HG02678 (cell line): ENCODE measurements around the gene KLHL2.
"Not testable (repeated sequence)": the region's sequence is repeated elsewhere in the genome, so short reads cannot be mapped to it uniquely, and the experiment has no call there.

Experiments
- ATAC-seq: cut with Tn5 transposase; IDR thresholded peaks from one replicate; pipeline ENCODE4 v1.9.1; 2021; ENCODE audit warnings: mild to moderate bottlenecking, moderate library complexity; ENCODE audit not compliant: unreplicated experiment

Gene KLHL2

DNA sequence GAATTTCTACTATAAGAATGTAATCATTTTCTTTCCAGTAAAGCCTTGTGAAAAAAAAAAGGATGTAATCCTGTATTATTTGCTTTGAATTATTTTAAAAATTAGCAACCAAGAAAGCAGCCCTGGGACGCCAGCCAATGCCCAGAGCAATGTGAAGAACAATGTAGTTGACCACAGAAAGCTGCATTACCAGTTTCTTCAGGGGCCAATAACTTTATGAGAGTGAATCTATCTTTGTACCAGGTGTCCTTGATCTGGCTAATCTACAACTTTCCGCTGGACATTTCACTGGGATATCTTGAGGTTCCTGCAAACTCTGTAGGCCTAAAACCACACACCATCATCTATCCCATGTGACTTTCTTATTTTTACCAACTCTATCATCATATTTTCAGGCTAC lies 7.6 kb upstream of the KLHL2 start:
- ATAC-seq, result no peak

DNA sequence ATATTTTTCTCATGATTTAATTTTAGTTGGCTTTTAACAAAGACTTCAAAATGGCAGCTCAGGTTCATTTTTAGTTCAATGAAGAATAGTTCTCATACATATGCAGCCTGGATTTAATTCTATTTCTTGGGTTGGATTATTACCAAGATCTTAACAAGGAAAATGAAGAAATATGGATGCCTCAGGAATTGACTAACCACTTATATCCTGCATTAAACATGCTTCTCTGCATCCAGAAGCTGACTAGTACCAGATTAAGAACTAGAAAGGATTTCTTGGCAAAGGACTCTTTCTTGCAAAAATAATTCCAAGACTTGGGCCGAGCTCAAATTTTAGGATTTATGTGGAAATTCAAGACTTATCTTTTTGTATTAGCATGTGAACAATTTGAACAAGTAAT lies 5.6 kb upstream of the KLHL2 start:
- no peak for ATAC-seq

DNA sequence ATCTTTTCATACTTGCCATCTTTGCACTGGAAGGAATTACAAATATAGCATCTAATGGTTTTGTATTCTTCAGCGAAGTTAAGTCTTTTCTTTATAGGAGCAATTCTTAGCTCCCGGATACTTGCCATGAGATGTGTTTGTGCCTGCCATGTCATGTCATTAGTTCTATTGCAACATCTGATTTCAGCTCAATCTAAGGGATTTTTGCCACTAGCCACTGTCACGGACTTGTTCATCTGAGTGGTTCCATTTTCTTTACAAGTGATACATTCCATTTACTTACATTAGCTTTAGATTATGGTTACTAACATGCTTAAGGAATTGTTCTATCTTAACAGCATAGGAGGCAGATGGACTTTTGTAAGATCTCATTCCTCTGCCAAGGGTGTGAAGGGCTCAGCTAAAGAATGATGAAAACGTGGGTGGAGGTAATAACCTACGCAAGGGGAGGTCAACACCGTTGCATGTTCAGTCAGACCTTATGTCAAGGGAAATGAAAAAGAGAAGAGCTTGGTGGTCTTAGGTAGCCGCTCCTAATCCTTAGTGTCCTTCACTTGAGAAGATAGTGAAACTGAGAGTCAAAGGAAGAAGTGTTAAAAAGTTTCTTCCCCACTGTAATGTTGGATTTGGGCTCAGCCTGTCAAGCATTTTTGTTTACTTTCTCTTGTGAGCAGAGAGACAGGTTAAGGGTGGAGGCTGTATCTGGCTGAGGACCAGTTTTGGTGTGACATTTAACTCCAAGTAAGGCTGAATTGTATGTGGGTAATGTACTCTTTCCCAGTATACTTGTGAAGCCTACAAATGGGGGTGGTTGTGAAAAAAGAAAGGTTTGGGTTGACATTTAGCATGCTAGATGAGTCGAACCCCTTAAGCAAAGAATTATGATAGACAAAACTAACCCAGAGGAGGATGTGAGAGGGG lies 3.6 kb upstream of the KLHL2 start:
- no peak for ATAC-seq

DNA sequence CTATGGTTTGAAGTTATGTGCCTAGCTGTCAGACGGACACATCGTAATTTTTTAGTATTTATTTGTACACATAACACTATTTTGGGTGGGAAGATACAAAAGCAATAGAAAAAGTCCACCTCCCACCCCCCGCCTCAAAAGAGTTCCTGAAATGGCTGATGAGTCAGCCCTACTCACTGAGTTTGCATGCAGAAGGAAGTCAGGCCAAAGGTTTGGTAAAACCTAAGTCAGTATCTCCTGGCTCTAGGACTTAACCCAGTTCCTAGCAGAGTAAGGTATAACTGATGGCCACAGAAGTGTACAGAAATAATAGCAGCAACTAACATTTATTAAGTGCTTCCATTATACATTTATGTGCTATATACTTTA lies 2.9 kb upstream of the KLHL2 start:
- no peak for ATAC-seq

DNA sequence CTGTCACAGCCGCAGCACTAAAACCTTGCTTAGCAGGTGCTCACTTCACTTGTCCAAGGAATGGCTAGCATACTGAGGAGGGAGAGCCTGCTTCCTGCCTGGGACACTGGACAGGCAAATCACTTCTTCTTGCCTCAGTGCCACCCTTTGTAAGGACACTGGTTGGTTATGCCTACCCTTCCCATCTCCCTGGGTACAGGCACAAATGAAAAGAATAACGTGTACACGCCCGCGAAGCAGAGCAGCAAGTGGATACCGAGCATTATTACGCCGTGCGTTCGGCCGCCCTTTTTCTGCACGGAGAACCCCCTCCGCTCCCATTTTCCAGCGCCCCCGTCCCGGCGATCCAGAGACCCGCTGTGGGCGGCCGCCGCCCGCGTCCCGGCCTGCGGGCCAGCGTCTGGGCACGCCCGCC lies 338 bp upstream of the KLHL2 start:
- peak; percentile 32 for ATAC-seq

DNA sequence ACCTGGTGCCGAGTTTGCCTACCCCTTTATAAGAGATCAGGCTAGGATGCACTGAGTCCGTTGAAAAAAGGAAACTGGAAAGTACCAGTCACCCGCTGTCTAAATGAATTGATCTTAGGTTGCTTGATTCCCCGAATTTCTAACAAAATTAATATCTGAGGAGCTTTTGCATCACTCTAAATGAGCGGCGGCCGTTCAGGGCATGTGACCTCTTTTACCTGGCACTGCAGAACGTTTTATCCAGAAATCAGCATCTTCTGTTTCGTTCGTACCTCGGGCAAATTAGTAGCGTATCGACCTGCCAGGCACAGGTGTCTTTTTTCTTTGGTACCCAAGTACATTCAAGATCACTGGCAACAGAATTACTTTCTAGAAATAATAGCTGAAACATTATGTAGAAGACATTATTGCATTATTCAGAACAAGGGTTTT lies 876 bp downstream of the KLHL2 start:
- ATAC-seq, result no peak

DNA sequence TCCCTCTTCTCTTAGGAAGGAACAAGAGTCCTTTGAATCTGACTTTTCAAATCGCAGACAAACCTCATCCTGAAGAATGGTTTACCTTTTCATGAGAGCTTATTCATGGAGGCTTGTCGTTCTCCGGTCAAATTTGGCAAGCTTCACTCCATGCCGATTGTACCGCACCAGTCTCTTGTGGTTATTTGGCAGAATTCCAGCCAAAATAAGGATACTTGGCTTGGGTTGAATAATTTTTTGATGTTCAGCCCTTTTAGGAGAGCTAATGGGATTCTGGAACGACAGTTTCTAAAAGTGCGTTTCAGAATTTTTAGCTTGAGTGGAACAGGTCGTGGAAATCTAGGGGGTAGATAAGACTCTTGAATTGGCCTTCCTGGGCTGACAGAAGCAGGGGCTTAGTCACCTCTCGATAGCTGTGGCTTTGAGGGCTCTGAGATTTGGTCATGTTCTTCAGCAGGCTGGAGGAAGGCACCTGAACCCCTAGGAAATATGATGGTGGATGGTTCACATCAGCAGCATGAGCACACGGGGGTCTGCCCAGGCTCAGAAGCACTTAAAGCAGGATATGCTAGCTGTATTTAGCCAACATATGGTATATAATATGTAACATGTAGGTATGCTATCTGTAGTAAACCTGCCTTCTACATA lies 1.5 kb downstream of the KLHL2 start:
- ATAC-seq, result no peak

DNA sequence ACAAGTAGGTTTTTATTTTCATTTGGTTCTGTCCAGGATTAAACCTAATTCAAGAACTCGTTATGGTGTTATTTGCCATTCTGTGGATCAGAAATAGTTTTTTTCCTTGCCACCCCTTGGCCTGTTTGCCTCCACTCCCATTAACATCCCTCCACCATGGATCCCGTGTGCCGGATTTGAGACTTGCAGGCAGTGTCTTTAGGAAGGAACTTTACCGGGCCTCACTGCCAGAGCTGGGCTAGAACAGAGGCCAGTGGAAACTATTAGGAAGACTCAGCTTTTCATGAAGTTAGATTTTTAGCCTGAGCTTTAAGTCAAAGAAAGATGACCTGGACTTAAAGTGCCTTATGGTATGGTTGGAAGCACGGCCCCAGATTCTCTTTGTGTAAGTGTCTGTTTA lies 2.4 kb downstream of the KLHL2 start:
- ATAC-seq, result no peak

DNA sequence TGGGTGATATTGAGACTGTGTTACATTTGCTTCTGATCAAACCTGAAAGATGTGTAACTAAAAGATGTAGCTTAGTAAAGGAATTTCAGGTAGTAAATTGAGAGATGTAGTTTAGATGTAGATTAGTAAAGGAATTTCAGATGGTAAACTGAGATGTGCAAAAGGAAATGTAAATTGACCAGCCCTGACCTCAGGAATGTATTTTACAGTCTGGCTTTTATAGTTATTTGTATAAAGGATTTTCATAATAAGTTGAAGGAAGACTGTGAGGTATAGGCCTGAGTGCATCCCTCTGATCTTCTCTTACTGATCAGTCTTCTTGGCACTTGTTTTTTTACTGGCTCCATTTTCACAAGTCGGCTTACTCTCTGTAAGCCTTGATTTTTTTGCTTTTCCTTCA lies 3.2 kb downstream of the KLHL2 start:
- no peak for ATAC-seq

DNA sequence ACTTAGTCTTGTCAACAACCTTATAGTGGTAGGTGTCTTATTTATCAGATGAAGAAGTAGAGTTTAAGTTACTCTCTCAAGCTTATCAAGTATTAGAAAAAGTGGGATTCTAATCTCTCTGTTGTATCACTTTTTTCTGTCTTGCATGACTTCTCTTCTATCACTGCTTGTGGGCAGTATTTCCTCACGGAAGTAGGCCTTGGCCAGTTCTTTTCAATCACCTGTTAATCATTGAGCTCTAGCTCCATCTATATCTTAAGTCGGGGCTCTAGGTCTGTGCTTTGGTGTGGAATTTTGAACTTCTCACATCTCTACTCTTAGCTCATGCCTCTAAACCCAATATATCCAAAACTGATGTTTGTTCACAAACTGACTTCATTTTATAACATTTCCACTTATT lies 5.3 kb downstream of the KLHL2 start:
- ATAC-seq, result peak; percentile 29

DNA sequence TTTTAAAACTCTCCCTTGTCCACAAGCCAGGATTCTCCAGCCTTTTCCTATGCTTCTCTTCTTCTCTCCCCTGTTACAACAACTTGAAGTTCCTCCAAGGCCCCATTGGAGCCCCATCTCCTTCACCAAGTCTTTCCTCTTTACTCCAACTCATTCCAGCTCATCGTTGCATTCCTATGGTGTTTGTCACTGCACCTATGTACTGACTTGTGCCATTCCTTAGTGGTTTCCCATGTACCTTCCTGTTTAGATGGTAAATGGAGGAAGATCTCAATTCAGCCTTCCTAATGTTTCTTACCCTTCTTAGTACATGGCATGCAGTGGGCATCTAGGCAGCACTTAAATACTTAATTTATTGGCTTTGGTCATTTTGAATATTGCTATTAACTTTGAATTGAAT lies 6.0 kb downstream of the KLHL2 start:
- not testable (repeated sequence) for ATAC-seq

DNA sequence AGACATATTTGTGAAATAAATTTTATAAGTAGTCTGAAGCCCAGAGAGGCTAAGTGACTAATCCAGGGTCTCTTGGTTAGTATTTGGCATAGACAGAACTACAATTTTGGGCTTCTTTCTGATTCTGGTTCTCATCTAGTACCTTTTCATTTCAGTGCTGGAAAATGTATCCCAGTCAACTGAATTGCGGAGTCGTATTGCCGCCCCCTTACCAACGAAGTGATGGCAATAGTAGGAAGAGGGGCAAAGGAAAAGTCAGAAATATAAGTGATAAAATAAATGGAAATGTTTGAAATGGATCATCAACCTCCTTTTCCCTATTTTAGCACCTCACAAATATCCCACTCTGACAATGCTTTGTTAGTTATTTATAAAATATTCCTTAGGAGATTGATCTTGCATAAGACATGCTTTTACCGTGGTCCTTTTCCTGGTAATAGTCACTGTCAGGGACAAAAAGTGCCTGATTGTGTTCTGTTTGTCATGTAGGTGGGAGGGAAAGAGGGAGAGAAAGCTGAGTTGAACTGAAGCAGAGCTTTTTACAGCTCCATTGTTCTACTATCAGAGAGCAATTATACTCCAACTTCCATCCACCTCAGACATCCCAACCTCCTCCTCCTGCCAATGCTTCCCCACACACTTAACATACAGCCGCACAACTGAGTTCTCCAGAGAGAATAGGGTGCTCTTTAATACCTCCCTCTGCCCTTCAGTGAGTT lies 6.8 kb downstream of the KLHL2 start:
- ATAC-seq, result not testable (repeated sequence)

DNA sequence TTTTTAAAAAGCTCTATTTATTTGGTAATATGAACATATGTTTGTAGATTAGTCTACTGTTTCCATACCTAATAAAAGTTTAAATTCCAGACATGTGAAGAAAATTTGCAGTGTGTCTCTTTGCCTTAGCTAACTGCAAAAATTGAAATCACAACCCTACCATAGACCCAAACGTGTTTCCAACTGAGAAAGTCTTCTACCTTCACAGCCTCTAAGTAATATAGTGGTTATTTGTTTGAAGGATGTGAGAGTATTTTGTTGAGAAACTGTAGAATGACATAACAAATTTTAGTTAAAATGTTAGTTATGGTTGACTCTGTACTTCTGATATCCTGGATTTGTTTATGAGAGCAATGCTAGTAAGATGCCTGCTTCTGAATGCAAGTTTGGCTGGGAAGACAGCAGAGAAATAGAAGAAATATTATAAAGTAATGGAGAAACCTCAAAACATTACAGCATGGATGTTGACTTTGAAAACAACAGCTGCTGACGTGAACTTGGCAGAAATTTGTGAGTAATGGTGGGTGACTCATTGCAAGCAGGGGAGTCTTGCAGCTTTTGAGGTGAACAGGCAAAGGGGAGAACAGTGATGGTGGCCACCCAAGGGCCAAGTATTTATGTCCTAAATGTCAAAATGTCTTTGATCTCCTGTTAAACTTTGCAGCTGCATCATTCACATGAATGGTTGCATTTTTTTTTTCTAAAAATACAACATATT lies 7.8 kb downstream of the KLHL2 start:
- ATAC-seq, result peak; percentile 48

DNA sequence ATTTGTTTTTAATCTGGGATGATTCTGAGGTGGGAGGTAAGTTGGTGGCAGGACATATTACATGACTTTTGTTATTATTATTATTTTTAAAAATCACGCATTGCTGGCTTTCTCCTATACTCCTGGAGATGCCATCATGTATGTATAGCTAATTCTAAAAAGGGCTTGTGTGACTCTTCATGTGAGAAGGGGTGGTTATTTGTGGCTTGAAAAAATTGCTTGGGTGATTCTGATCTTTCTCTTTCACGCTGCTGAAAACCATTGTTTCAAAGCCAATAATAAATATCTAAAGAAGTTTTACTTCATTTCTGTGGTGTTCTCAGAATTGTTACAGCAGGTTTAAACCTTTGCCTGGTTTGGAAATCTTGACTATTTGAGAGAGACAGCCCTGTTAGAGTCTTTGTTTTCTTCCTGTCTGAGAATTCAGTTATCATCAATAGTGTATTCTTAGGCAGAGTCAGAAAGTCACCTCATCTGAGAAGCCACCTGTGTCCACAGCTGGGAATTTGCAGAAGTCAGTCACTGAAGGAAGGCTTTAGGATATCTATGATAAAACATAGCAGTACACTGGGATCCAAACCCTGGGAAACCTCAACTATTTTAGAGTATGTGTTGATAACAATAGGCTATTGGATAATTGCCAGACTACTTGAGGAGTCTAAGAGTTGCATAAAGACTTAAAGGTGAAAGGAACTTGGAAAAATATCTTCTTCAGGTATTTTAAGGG lies 8.6 kb downstream of the KLHL2 start:
- peak; percentile 64 for ATAC-seq

DNA sequence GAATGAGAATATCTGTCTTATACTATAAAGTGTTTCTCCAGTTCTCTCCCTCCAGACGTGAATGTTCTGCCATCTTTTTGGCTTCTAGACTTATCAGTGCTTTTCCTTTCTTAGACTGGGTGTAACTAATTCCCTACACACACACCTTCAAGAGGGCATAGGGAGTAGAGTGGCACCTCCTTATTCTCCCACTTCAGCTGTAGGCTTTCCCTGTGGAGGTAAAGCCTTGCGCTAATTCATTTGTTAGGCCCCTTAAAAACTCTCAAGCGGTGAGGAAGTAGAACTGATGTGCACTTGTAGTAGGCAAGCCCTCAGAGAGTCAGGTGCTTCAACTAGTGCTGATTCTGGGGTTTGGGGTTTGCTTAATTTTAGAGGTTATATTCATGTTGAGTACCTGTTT lies 10.0 kb downstream of the KLHL2 start:
- ATAC-seq, result no peak

DNA sequence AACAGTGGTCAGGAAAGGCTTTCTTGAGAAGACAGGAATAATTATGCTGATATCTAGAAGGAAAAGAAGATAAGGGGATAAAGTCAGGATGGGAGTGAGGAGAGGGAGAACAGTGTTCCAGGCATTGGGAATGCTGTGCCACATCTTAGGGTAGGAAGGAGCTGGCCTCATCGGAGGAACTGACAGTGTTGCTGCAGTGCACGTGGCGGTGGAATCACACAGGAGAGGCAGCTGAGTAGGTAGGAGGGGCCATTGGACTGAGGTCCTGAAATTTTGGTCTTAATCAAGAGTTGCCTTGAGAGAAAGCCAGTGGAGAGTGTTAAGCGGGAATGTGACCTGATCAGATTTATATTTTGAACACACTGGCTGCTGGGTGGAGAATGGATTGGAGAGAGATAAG lies 13.9 kb downstream of the KLHL2 start:
- ATAC-seq, result not testable (repeated sequence)

DNA sequence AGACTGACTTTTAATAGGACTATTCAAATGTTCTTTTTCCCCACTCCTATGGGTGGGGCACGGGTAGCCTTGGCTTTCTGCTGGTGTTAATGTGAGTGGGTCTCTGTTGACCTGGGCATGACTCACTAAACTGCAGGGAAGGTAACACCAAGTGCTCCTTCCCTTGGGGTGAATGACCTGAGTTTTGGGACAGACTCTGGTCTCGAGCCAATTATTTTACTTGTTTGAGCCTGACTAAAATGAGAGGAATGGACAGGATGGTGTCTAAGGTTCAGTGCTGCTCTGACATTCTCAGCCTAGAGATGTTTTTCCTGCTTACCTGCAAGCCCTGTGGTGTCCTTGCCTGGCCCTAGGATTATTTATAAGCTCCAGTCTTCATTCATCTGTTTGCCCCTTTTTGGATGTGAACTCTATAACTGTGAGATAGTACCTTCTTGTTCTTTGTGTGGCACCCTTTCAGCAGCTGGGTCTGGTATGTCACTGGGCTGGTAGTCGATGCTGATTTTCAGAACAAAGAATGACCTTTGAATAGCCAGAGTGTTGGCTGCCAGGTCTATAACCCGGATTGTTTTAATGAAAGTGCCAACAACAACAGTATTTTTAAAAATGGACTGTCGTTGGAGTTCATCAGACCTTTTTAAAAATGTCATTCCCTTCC lies 14.8 kb downstream of the KLHL2 start:
- ATAC-seq, result not testable (repeated sequence)

DNA sequence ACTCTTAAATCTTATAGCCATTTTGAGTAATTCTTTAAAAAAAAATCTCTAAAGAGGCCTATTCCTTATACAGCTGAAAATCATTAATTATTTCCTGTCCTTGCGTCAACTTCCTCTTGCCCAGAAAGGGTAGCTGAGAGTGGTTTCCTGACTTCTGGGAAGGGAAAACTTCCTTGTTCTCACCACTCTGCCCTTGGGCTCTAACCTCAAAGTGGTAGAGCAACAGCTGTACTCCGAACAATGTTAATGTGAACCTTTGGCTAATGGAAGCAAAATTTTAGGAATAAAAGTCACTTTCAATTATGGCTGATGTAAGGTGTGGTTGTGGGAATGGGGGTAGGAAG lies 15.3 kb downstream of the KLHL2 start:
- ATAC-seq, result no peak

DNA sequence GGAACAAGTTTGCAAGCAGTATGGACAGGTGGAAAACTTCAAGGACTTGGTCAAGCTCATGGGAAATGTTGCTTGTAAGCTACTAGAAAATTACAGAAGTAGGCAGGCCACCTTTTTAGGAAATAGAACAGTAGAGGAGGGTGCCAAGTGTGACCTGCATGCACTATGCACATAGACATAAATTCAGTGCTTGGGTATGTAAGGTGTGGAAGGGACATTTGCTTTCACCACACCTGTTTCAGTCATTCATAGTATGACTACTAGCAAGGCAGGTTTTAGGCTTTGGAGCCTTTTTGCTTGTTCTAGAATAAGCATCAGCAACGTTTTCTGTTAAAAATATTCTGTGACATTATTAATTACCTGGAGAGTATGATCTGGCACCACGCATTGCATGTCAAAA lies 20.0 kb downstream of the KLHL2 start:
- not testable (repeated sequence) for ATAC-seq
